Left cardiac atrium (tissue), 4 donors: ENCODE measurements around the gene FAM50A. TPM values are rescaled to one million over a fixed set of nuclear protein-coding genes. Genes with fewer than 3 reads are reported as not detected.
"Not testable (repeated sequence)": the region's sequence is repeated elsewhere in the genome, so short reads cannot be mapped to it uniquely, and the experiment has no call there.

Experiments
- ATAC-seq, 2 donors: fragments of 200-7000 bp; cut with Tn5 transposase; one replicate each; pipeline ENCODE4 v1.9.1; 2020; ENCODE audit warnings: mild to moderate bottlenecking in 2 of 2, moderate library complexity in 2 of 2
- DNase-seq: peaks from one replicate; pipeline ENCODE4 v3.0.0-alpha.2; 2020
- intact Hi-C, 2 donors: fragments of 100-400 bp; cut with DNase I; formaldehyde crosslinking; loops; one replicate each; pipeline versions ENCODE4 v1.14.1 to v1.15.1; 2022 to 2023
- microRNA-seq, 2 donors: library from miRNA; unstranded; fragments of <30 nt; microRNA quantifications; one replicate each; pipeline ENCODE4 v1.2.0, GENCODE V29; 2020
- total RNA-seq, 2 donors: library from RNA; stranded (reverse); fragmentation: NEBNext Ultra II Directional; extraction: Animal tissue kit (Norgen Biotek cat#: 25700); gene quantifications; one replicate each; pipeline ENCODE4 v1.2.1, GENCODE V29; 2021
- donor health status: DM: no; HTN: yes; CAD: no.
- donor health status: DM: no; HTN: yes; CAD: no; lungs with severe emphysema.
- donor health status: DM: yes; HTN: yes; CAD: no.
- donor health status: Dilated cardiomyopathy.

FAM50A gene
- total RNA-seq, 2 donors from 2014 or later: 48.7 to 58.9 TPM

- intact Hi-C loops: no loop called here
- DNase-seq (peak; percentile 94), ATAC-seq (peak; percentile 90 to 91)
These were observed 46.6 kb downstream of the FAM50A start, which contains the start of gene SLC10A3 for GRCh38 chrX:154490414-154491083. SLC10A3 (minus strand) TSS chrX:154490629; CDS start chrX:154488940, 1,689 bp downstream.

DNA sequence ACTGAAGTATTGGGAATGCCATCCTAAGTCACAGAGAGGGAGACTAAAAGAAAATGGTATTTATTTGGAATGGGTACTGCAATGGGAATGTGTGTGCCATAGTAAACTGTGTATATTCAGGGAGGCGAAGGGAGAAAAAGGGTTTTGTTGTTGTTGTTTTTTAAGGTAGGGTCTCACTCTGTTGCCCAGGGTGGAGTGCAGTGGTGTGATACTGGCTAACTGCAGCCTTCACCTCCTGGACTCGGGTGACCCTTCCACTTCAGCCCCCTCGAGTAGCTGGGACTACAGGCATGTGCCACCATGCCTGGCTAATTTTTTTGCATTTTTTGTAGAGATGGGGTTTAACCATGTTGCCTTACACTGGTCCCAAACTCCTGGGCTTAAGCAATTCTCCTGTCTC, 50.8 kb downstream of the FAM50A start:
- no peak for ATAC-seq
- DNase-seq: no peak
- intact Hi-C loops: no loop called here

DNA sequence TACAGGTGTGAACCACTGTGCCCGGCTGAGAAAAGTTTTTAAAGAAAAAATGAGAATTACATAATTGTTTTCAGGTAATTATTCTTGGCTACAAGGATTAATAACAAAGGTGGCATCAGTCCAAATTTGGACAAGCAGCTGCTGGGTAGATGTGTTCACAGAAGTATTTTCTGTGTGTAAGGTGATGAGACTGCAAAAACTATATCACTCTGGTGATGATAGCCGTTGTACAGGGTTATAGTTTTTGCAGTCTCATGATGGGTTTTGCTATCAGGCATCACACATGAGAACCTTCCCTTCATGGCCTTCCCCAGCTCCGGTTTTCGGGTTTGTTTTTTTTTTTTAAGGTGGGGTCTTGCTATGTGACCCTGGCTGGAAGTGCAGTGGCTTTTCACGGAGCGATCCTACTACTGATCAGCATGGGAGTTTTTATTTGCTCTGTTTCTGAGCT, 51.6 kb downstream of the FAM50A start:
- ATAC-seq: no peak

DNA sequence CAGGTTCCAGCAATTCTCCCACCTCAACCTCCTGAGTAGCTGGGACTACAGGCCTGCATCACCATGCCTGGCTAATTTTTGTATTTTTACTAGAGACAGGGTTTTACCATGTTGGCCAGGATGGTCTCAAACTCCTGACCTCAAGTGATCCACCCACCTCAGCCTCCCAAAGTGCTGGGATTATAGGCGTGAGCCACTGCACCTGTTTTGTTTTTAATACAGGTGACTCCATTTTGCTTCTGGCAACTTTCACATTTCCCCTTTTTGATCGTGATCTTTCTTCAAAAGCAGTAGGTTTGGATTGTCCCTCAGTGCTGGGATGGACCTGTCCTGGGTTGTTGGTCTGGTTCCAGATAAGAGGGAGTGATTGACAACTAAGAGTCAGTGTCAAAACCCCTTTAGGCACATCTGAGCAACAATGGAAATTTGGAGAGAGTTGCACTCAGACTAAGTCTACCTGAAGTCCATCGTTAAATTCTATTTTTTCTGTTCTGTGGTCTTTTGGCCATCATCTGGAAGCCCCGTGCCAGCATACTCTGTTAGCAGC, 52.7 kb downstream of the FAM50A start:
- DNase-seq, ATAC-seq, intact Hi-C loops: not testable (repeated sequence)

More for the DNA sequence above, 51.6 kb downstream of the FAM50A start:
- DNase-seq: no peak
- intact Hi-C loops: no loop called here

Small RNA genes within 50 kb of the gene (microRNA-seq; reads per million reads assigned to microRNA genes)
- 0 to 1.1 reads per million in 2 donors for gene MIR6858

Other genes with a start within 250 kb of the FAM50A start
- gene OPN1MW2, start 224.4 kb upstream of the FAM50A start, total RNA-seq: not detected
- gene OPN1MW3, start 186.6 kb upstream of the FAM50A start, total RNA-seq: not detected
- gene TEX28, start 149.0 kb upstream of the FAM50A start, total RNA-seq: not detected
- 1 to 10 TPM; 4.1 to 7.0 TPM for gene TKTL1, start 148.3 kb upstream of the FAM50A start, total RNA-seq
- 100 to 1,000 TPM; 406 to 476 TPM for gene FLNA, start 69.5 kb upstream of the FAM50A start, total RNA-seq
- 10 to 100 TPM; 54.5 to 70.9 TPM for gene EMD, start 64.8 kb upstream of the FAM50A start, total RNA-seq
- gene RPL10, start 45.8 kb upstream of the FAM50A start, total RNA-seq: 1,000 to 10,000 TPM; 2,090 to 2,230 TPM
- gene DNASE1L1, start 34.9 kb upstream of the FAM50A start, total RNA-seq: 10 to 100 TPM; 41.9 to 42.8 TPM
- 10 to 100 TPM; 36.6 to 41.2 TPM for gene TAFAZZIN, start 32.6 kb upstream of the FAM50A start, total RNA-seq
- 10 to 100 TPM; 70.8 to 86.0 TPM for gene ATP6AP1, start 15.5 kb upstream of the FAM50A start, total RNA-seq
- gene GDI1, start 7.0 kb upstream of the FAM50A start, total RNA-seq: 10 to 100 TPM; 76.8 to 98.5 TPM
- gene PLXNA3, start 14.1 kb downstream of the FAM50A start, total RNA-seq: 10 to 100 TPM; 24.0 to 28.1 TPM
- gene LAGE3, start 35.1 kb downstream of the FAM50A start, total RNA-seq: 10 to 100 TPM; 17.7 TPM
- 10 to 100 TPM; 44.4 to 48.4 TPM for gene UBL4A, start 42.5 kb downstream of the FAM50A start, total RNA-seq
- gene SLC10A3, start 46.5 kb downstream of the FAM50A start, total RNA-seq: 10 to 100 TPM; 15.1 to 18.4 TPM
- 10 to 100 TPM; 44.4 to 51.0 TPM for gene FAM3A, start 72.1 kb downstream of the FAM50A start, total RNA-seq
- gene G6PD, start 102.7 kb downstream of the FAM50A start, total RNA-seq: 10 to 100 TPM; 30.4 to 36.0 TPM
- gene IKBKG, start 103.5 kb downstream of the FAM50A start, total RNA-seq: 10 to 100 TPM; 17.1 to 21.1 TPM
- not detected for gene CTAG1A, start 141.0 kb downstream of the FAM50A start, total RNA-seq
- not detected for gene CTAG1B, start 175.1 kb downstream of the FAM50A start, total RNA-seq
- gene CTAG2, start 209.4 kb downstream of the FAM50A start, total RNA-seq: not detected